HG03196 (cell line): ENCODE measurements around the gene CABYR.

ENCODE experiments used
- ATAC-seq: cut with Tn5 transposase; IDR thresholded peaks from one replicate; pipeline ENCODE4 v1.9.1; 2021; ENCODE audit not compliant: unreplicated experiment

CABYR gene

DNA sequence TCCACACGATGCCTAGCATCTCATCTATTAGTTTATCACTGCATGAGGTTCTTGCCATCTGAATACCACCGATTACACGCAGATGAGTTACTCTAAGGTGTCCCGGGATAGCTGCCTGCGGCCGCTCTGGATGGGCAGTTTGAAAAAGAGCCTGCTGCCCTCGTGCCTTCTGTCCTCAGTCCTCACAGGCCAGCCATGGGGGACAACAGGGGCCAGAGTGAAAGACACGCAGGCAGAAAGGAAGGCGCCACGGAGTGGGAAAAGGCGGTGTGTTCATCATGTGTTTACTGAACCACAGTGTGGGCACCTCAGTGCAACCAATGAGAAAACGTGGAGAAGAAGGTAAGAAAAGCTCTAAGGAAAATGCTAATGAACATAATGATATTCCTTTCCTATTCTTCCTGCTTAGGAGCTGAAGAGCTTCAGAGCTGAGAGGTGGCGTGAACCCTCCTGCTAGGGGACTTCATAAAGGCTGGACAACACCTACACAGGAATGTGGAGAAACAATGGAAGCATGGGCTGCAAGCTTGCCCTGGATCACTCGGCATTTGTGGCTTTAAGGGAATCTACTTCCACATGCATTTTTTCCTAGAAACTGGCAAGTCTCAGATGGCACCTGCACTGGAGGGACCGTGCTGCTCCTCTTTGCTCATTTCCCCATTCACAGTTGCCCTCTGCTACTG is 50.9 kb downstream of the CABYR start:
- no peak for ATAC-seq

GRCh38 chr18:24190590-24190989 is 51.7 kb downstream of the CABYR start:
- no peak for ATAC-seq

- ATAC-seq, result no peak
Measured at GRCh38 chr18:24195296-24196053, 56.6 kb downstream of the CABYR start.

DNA sequence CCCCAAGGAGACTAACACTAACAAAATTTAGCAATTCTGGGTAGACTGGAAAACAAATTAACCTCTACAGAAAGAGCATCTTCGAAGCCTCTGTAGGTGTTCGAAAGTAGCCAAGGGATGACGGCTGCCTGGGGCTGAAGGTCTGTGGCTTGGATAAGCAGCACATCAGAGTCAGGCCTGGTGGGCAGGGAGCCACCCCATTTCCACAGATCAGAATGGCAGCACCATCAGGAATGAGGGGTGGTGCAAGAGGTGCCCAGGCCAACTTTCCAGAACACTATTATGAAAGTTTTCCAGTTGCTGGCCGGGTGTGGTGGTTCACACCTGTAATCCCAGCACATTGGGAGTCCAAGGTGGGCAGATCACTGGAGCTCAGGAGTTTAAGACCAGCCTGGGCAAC is 57.9 kb downstream of the CABYR start:
- no peak for ATAC-seq

- ATAC-seq, result no peak
Measured at GRCh38 chr18:24197412-24197811, 58.5 kb downstream of the CABYR start.

GRCh38 chr18:24198461-24198860 is 59.6 kb downstream of the CABYR start:
- no peak for ATAC-seq

DNA sequence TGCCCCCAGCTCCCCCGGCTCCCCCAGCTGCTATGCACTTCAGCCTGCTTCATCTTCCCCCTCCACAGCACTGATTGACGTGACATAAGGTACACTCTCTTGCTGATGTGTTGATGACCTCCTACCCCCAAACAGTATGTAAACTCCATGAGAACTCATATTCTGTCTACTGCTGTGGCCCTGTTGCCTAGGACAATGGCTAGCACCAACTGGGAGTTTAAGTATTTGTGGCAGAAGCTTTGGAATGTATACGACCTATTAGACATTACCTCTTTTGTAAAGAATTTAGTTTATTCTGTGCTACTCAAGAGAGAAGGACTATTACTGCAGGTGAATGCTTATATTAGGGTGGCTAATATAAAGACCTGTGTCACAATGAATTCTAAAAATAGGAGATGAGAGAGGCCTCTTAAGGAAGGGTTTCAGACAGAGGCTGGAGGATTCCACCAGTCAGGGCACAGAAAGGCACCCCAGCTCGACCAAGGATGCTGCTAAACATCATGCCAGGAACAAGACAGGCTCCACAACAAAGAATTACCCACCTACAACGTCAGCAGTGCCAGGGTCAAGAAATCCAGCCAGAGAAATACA is 60.6 kb downstream of the CABYR start:
- no peak for ATAC-seq

GRCh38 chr18:24200494-24201290 is 61.8 kb downstream of the CABYR start:
- ATAC-seq, result no peak

DNA sequence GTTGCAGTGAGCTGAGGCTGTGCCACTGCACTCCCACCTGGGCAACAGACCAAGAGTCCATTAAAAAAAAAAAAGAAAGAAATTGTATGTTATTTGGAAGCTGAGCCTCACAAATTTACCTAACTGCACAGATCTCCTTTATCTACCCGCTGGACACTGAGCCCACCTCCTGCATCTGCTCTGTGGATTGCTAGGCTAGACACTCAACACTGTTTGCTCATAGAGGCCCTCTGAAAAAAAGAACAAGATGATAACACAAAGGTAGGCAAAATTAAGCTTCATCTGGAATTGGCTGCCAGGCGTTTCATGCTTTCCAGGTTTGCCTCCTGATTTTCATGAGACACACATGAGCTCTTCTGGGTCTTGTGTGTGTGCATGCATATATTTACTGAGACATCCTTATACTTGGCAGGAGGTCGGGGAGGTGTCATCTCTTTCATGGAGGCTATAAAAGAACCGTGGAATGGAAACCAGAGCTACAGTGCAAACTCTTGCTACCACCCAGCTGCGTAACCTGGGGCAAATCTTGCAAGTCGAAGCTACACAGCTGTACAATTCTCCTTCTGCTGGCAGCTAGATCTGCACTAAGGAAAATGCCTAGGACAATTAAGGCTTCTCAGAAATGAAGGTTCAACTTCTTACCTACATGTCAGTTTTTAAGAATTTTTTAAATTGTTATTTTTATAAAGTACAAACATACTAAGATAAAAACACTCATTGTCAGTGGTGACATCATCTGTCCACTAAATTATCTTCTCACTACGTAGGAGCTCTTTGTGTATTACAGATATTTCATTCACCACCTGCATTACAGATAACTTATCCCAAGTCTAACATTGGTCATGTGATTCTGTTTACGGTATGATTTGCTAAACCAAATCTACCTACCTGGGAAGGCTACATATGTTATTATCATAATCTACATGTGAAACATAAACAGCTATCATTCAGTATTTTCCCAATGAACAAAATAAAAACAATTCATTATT is 63.1 kb downstream of the CABYR start:
- no peak for ATAC-seq

GRCh38 chr18:24204904-24205303 is 66.0 kb downstream of the CABYR start:
- no peak for ATAC-seq

- no peak for ATAC-seq
Measured at GRCh38 chr18:24208270-24209035, 69.6 kb downstream of the CABYR start.

DNA sequence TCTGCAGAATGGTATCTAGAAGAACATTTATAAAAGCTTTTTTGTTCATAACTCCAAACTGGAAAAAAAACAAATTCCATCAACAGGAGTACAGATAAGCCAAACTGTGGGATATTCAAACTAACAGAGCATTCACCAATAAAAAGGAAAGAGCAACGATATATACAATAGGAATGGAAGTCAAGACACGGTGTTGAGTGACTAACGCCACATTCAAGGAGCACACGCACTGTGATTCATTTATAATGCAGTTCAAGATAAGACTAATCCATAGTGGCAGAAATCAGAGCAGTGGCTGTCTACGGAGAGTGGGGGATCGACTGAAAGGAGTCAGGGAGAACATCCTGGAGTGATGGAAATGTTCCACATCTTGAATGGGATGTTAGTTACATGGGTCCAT is 70.7 kb downstream of the CABYR start:
- no peak for ATAC-seq
